NCI-H2196 (cell line): ENCODE data around the gene ACOT7.
"Not testable (repeated sequence)": the region's sequence is repeated elsewhere in the genome, so short reads cannot be mapped to it uniquely, and the experiment has no call there.

Experiments
- DNase-seq: peaks from one replicate; lab custom pipeline; 2025; ENCODE audit not compliant: unreplicated experiment; lab: John Stamatoyannopoulos, UW

The ACOT7 gene

GRCh38 chr1:6317098-6317760 is 76.3 kb downstream of the ACOT7 start:
- no peak for DNase-seq

- no peak for DNase-seq
These were observed 77.1 kb downstream of the ACOT7 start for GRCh38 chr1:6316240-6317097.

GRCh38 chr1:6314503-6314902 is 79.1 kb downstream of the ACOT7 start:
- no peak for DNase-seq

- no peak for DNase-seq
These were observed 80.0 kb downstream of the ACOT7 start for GRCh38 chr1:6313393-6314200.

GRCh38 chr1:6310116-6310848 is 83.3 kb downstream of the ACOT7 start:
- DNase-seq = no peak

GRCh38 chr1:6309564-6309963 is 84.0 kb downstream of the ACOT7 start:
- no peak for DNase-seq

- DNase-seq = no peak
These were observed 85.1 kb downstream of the ACOT7 start for GRCh38 chr1:6308449-6308848.

- DNase-seq = not testable (repeated sequence)
These were observed 85.9 kb downstream of the ACOT7 start for GRCh38 chr1:6307682-6308081.

GRCh38 chr1:6307099-6307498 is 86.5 kb downstream of the ACOT7 start:
- no peak for DNase-seq

- no peak for DNase-seq
These were observed 90.1 kb downstream of the ACOT7 start for GRCh38 chr1:6303397-6304012.

GRCh38 chr1:6302568-6302967 is 91.0 kb downstream of the ACOT7 start:
- DNase-seq = peak; percentile 6

- no peak for DNase-seq
These were observed 92.0 kb downstream of the ACOT7 start for GRCh38 chr1:6301526-6301925.

GRCh38 chr1:6300342-6301048 is 93.1 kb downstream of the ACOT7 start:
- no peak for DNase-seq

- no peak for DNase-seq
These were observed 93.9 kb downstream of the ACOT7 start for GRCh38 chr1:6299557-6300165.

GRCh38 chr1:6298940-6299465 is 94.6 kb downstream of the ACOT7 start:
- no peak for DNase-seq

GRCh38 chr1:6298530-6298929 is 95.0 kb downstream of the ACOT7 start:
- DNase-seq = no peak

- DNase-seq = no peak
These were observed 97.7 kb downstream of the ACOT7 start for GRCh38 chr1:6295910-6296309.

GRCh38 chr1:6294890-6295556 is 98.5 kb downstream of the ACOT7 start:
- no peak for DNase-seq
